HG03196 (cell line): ENCODE results near the gene SYDE1.
"Not testable (repeated sequence)": the region's sequence is repeated elsewhere in the genome, so short reads cannot be mapped to it uniquely, and the experiment has no call there.

Experiments used
- ATAC-seq: cut with Tn5 transposase; IDR thresholded peaks from one replicate; pipeline ENCODE4 v1.9.1; 2021; ENCODE audit not compliant: unreplicated experiment

SYDE1 gene

GRCh38 chr19:15107061-15108010 lies at the start of gene SYDE1:
TSS of gene SYDE1 (plus strand) at chr19:15107401. CDS start at chr19:15107434, 33 bp downstream.
- ATAC-seq: no peak

- ATAC-seq: no peak
These were observed 45.2 kb upstream of the SYDE1 start for GRCh38 chr19:15062036-15062435.

GRCh38 chr19:15070386-15070785 lies 36.8 kb upstream of the SYDE1 start:
- not testable (repeated sequence) for ATAC-seq

GRCh38 chr19:15072930-15073647 lies 34.1 kb upstream of the SYDE1 start:
- ATAC-seq: no peak

- ATAC-seq: no peak
These were observed 32.8 kb upstream of the SYDE1 start for GRCh38 chr19:15074371-15074770.

GRCh38 chr19:15075806-15076205 lies 31.4 kb upstream of the SYDE1 start:
- ATAC-seq: no peak

- ATAC-seq: not testable (repeated sequence)
These were observed 27.2 kb upstream of the SYDE1 start for GRCh38 chr19:15080002-15080401.

GRCh38 chr19:15081911-15082310 lies 25.3 kb upstream of the SYDE1 start, which contains the start of gene OR1I1:
TSS of gene OR1I1 (plus strand) at chr19:15082211. CDS start at chr19:15087066, 4,855 bp downstream.
- ATAC-seq: no peak

GRCh38 chr19:15087182-15087581 lies 20.0 kb upstream of the SYDE1 start:
- no peak for ATAC-seq

- no peak for ATAC-seq
These were observed 15.1 kb upstream of the SYDE1 start for GRCh38 chr19:15091918-15092753.

GRCh38 chr19:15093001-15093400 lies 14.2 kb upstream of the SYDE1 start:
- no peak for ATAC-seq

GRCh38 chr19:15096223-15096622 lies 11.0 kb upstream of the SYDE1 start:
- no peak for ATAC-seq

- ATAC-seq: not testable (repeated sequence)
These were observed 9.2 kb upstream of the SYDE1 start for GRCh38 chr19:15097980-15098379.

- ATAC-seq: no peak
These were observed 8.7 kb upstream of the SYDE1 start for GRCh38 chr19:15098460-15098859.

- no peak for ATAC-seq
These were observed 8.1 kb upstream of the SYDE1 start for GRCh38 chr19:15099017-15099582.

- no peak for ATAC-seq
These were observed 5.6 kb upstream of the SYDE1 start for GRCh38 chr19:15101479-15102082.

- ATAC-seq: no peak
These were observed 3.2 kb upstream of the SYDE1 start for GRCh38 chr19:15104003-15104402.

GRCh38 chr19:15104411-15104810 lies 2.8 kb upstream of the SYDE1 start:
- no peak for ATAC-seq

GRCh38 chr19:15105044-15105443 lies 2.2 kb upstream of the SYDE1 start:
- ATAC-seq: no peak

- no peak for ATAC-seq
These were observed 1.1 kb downstream of the SYDE1 start for GRCh38 chr19:15108145-15108844.
